ENCODE measurements around the gene MAGEB4.

MAGEB4 gene

DNA sequence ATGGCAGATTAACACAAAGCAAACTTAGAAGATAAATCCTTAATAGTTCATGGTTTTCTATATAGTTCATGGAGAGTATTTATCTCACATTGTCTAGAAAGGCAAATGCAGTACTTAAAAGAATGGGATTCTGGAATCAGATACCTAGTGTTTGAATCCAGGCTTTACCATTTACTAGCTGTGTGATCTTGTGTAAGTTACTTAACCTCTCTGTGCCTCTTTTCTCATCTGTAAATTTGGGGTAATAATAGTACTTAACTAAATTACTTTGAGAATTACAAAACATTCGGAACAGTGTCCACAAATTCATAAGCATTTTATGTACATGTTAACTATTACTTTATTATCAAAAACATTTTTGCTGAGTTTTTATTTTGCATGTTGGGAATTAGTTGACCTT lies 21.0 kb downstream of the MAGEB4 start:
- Histone ChIP-seq H3K4me3 (ENCODE audit: low read depth in 1 of 2, low read length in 1 of 2) (no peak overlapping the region), H3K27ac (no peak overlapping the region), H3K4me1 (ENCODE audit: control insufficient read depth in 1 of 2, insufficient read depth in 1 of 2, low read depth in 1 of 2, low read length in 1 of 2) (no peaks in the 10 kb centered on the region), H3K9me3 (no peaks in the 10 kb centered on the region), H3K27me3 (no peaks in the 10 kb centered on the region), H3K36me3 (no peaks in the 10 kb centered on the region)
- TF ChIP-seq, protein P1, sequence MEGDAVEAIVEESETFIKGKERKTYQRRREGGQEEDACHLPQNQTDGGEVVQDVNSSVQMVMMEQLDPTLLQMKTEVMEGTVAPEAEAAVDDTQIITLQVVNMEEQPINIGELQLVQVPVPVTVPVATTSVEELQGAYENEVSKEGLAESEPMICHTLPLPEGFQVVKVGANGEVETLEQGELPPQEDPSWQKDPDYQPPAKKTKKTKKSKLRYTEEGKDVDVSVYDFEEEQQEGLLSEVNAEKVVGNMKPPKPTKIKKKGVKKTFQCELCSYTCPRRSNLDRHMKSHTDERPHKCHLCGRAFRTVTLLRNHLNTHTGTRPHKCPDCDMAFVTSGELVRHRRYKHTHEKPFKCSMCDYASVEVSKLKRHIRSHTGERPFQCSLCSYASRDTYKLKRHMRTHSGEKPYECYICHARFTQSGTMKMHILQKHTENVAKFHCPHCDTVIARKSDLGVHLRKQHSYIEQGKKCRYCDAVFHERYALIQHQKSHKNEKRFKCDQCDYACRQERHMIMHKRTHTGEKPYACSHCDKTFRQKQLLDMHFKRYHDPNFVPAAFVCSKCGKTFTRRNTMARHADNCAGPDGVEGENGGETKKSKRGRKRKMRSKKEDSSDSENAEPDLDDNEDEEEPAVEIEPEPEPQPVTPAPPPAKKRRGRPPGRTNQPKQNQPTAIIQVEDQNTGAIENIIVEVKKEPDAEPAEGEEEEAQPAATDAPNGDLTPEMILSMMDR (IDR thresholded peaks at IDR 0.05), result no peak

DNA sequence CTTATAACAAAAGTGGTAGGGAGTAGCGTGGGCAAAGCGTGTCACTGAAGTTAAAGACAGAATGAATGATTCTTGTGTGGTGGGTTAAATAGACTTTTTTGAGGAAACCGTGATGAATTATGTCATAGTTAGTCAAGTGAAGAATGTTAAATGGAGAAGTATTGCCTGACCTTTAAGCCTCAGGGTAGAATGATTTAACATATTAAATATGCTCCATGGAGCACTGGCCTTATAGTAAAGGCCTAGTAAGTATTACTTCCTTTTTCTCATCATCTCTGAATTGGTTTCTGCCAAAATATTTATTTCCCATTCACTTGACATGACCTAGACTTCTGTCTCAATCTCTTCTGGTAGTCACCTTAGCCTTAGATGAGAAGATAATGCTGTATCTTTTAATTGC lies 28.8 kb downstream of the MAGEB4 start:
- Histone ChIP-seq H3K36me3 (no peaks in the 10 kb centered on the region), H3K4me1 (ENCODE audit: control insufficient read depth in 1 of 2, insufficient read depth in 1 of 2, low read depth in 1 of 2, low read length in 1 of 2) (no peaks in the 10 kb centered on the region), H3K9me3 (no peaks in the 10 kb centered on the region), H3K4me3 (ENCODE audit: low read depth in 1 of 2, low read length in 1 of 2) (no peak overlapping the region), H3K27ac (no peak overlapping the region), H3K27me3 (no peaks in the 10 kb centered on the region)
- TF ChIP-seq, protein P1 (IDR thresholded peaks at IDR 0.05), result no peak

DNA sequence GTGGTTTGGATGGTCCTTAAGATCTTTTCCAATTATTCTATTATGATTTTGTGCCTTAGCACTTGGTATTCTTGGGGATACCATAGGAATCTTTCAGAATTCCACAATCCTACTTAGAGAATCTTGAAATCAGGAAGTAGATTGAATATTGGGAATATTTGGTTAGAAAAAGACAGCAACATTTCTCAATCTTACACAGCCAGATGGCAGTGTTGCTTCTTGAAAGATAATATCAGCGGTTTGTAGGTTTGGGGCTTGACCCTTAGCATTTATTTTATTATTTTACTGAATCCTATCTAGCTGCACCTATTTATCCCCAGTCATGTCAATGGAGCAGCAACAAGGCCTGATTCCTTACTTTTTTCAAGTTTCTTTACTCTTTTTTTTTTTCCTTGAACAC lies 33.7 kb downstream of the MAGEB4 start:
- H3K27ac ChIP-seq, result no peak overlapping the region
- TF ChIP-seq, protein P1 (IDR thresholded peaks at IDR 0.05), result no peak
- H3K27me3 ChIP-seq, result no peaks in the 10 kb centered on the region
- H3K36me3 ChIP-seq, result no peaks in the 10 kb centered on the region
- no peaks in the 10 kb centered on the region for H3K9me3 ChIP-seq
- H3K4me1 ChIP-seq (ENCODE audit: control insufficient read depth in 1 of 2, insufficient read depth in 1 of 2, low read depth in 1 of 2, low read length in 1 of 2), result no peaks in the 10 kb centered on the region
- no peak overlapping the region for H3K4me3 ChIP-seq (ENCODE audit: low read depth in 1 of 2, low read length in 1 of 2)

DNA sequence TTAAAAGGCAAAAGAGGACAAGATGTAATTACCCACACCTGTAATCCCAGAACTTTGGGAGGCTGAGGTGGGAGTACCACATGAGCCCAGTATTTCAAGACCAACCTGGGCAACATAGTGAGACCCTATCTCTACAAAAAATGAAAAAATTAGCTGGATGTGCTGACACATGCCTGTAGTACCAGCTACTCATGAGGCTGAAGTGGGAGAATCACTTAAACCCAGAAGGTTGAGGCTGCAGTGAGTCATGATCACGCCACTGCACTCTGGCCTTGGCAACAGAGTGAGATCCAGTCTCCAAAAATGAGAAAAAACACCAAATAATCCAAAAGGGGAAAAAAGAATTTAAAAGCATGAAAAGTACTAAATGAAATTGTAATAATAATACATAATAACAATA lies 36.6 kb downstream of the MAGEB4 start:
- TF ChIP-seq, protein P1 (IDR thresholded peaks at IDR 0.05), result no peak
- Histone ChIP-seq H3K36me3 (no peaks in the 10 kb centered on the region), H3K4me1 (ENCODE audit: control insufficient read depth in 1 of 2, insufficient read depth in 1 of 2, low read depth in 1 of 2, low read length in 1 of 2) (no peaks in the 10 kb centered on the region), H3K27ac (no peak overlapping the region), H3K9me3 (no peaks in the 10 kb centered on the region), H3K4me3 (ENCODE audit: low read depth in 1 of 2, low read length in 1 of 2) (no peak overlapping the region), H3K27me3 (no peaks in the 10 kb centered on the region)

DNA sequence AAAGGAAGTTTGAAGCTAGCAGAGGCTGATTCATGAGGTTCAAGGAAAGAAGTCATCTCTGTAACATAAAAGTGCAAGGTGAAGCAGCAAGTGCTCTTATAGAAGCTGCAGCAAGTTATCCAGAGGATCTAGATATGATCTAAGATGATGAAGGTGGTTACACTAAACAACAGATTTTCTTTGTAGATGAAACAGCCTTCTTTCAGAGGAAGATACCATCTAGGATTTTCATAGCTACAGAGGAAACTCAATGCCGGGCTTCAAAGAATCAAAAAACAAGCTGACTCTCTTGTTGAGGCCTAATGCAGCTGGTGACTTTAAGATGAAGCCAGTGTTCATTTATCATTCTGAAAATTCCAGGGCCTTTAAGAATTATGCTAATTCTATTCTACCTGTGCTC lies 38.6 kb downstream of the MAGEB4 start:
- Histone ChIP-seq H3K4me1 (ENCODE audit: control insufficient read depth in 1 of 2, insufficient read depth in 1 of 2, low read depth in 1 of 2, low read length in 1 of 2) (no peaks in the 10 kb centered on the region), H3K4me3 (ENCODE audit: low read depth in 1 of 2, low read length in 1 of 2) (no peak overlapping the region)
- TF ChIP-seq, protein P1 (IDR thresholded peaks at IDR 0.05), result no peak

DNA sequence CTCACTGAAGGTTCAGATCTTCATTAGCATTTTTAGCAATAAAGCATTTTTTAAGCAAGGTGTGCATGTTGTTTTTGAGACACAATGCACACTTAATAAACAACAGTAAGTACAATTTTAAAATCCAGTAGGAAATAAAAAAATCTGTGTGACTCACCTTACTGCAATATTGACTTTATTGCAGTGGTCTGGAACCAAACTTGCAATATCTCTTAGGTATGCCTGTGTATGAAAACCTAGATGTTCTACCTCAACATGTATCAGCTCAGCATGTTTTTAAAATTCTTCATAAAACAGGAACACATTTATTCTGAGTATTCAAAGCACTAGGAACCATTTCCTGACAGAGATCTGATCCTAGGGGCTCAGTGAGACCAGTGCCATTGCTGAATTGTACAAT lies 40.7 kb downstream of the MAGEB4 start:
- Histone ChIP-seq H3K9me3 (no peaks in the 10 kb centered on the region), H3K4me1 (ENCODE audit: control insufficient read depth in 1 of 2, insufficient read depth in 1 of 2, low read depth in 1 of 2, low read length in 1 of 2) (no peaks in the 10 kb centered on the region), H3K36me3 (no peaks in the 10 kb centered on the region), H3K4me3 (ENCODE audit: low read depth in 1 of 2, low read length in 1 of 2) (no peak overlapping the region), H3K27me3 (no peaks in the 10 kb centered on the region), H3K27ac (no peak overlapping the region)
- TF ChIP-seq, protein P1 (IDR thresholded peaks at IDR 0.05), result no peak

More for the DNA sequence above, 38.6 kb downstream of the MAGEB4 start:
- no peaks in the 10 kb centered on the region for H3K27me3 ChIP-seq
- no peaks in the 10 kb centered on the region for H3K36me3 ChIP-seq
- no peak overlapping the region for H3K27ac ChIP-seq
- H3K9me3 ChIP-seq, result no peaks in the 10 kb centered on the region
